H1 (cell line): ENCODE data around the gene SULF2. TPM values are rescaled to one million over a fixed set of nuclear protein-coding genes. Genes with fewer than 3 reads are reported as not detected.

Source experiments
- CTCF ChIA-PET: fragments of 300-600 bp; sonication (Branson Sonifier 250); formaldehyde crosslinking; loops from one replicate; lab custom pipeline; 2021; ENCODE audit not compliant: partially characterized antibody; lab: Charles Lee
- POLR2A ChIA-PET: fragments of 300-600 bp; sonication (Branson Sonifier 250); formaldehyde crosslinking; loops from one replicate; lab custom pipeline; 2021; ENCODE audit warnings: inconsistent platforms; ENCODE audit not compliant: partially characterized antibody; lab: Charles Lee
- DNase-seq, 2 experiments: peaks; one replicate each; pipeline versions ENCODE4 v3.0.0 to v3.0.0-alpha.2; 2010 to 2022; ENCODE audit warnings: low spot score in 2 of 2, low read depth in 1 of 2, mixed read lengths in 1 of 2
- FAIRE-seq: peaks from 2 replicates; lab custom pipeline; 2011; peaks lifted over from hg19 to GRCh38; lab: Jason Lieb, UNC
- H2AFZ ChIP-seq: 2 replicates; pipeline ENCODE4 v1.8.1; 2012; ENCODE audit warnings: low read length, inconsistent platforms
- H2AK5ac ChIP-seq: 2 replicates; pipeline ENCODE4 v1.6.1; 2013; ENCODE audit warnings: low read depth, low read length
- H2BK120ac ChIP-seq: replicated peaks from 2 replicates; pipeline ENCODE3; 2013; ENCODE audit warnings: low read depth, low read length, inconsistent platforms
- H2BK12ac ChIP-seq: 2 replicates; pipeline ENCODE4 v1.6.1; 2013; ENCODE audit warnings: low read depth, low read length
- H2BK15ac ChIP-seq: 2 replicates; pipeline ENCODE4 v1.6.1; 2013; ENCODE audit warnings: low read length
- H2BK20ac ChIP-seq: 2 replicates; pipeline ENCODE4 v1.6.1; 2013; ENCODE audit warnings: low read length
- H2BK5ac ChIP-seq: 2 replicates; pipeline ENCODE4 v1.6.1; 2013; ENCODE audit warnings: low read depth, low read length
- H3K14ac ChIP-seq: 2 replicates; pipeline ENCODE4 v1.6.1; 2013; ENCODE audit warnings: inconsistent platforms; ENCODE audit not compliant: insufficient read length
- H3K18ac ChIP-seq: 2 replicates; pipeline ENCODE4 v1.6.1; 2013; ENCODE audit warnings: low read length; ENCODE audit errors: extremely low read depth
- H3K23ac ChIP-seq: 2 replicates; pipeline ENCODE4 v1.6.1; 2013; ENCODE audit warnings: inconsistent platforms; ENCODE audit not compliant: insufficient read length
- H3K23me2 ChIP-seq: 2 replicates; pipeline ENCODE4 v1.6.1; 2013; ENCODE audit warnings: low read depth, low read length
- H3K27ac ChIP-seq: 2 replicates; pipeline ENCODE4 v1.6.1; 2011; ENCODE audit warnings: low read depth, low read length, inconsistent platforms
- H3K27me3 ChIP-seq, 4 experiments: replicated peaks in 1 of 4; 1 replicate in 1 of 4; 2 replicates in 3 of 4; pipeline versions ENCODE4 v1.6.1 to v1.8.1; 2011 to 2013; ENCODE audit warnings: low read length in 3 of 4, mild to moderate bottlenecking in 3 of 4, inconsistent platforms in 2 of 4, mixed read lengths in 2 of 4, moderate library complexity in 1 of 4; ENCODE audit not compliant: control insufficient read depth in 3 of 4, insufficient read depth in 3 of 4; ENCODE audit errors: extremely low read depth in 1 of 4
- H3K36me3 ChIP-seq, 4 experiments: 2 replicates each; pipeline versions ENCODE4 v1.6.1 to v1.8.1; 2011 to 2013; ENCODE audit warnings: mild to moderate bottlenecking in 4 of 4, low read length in 3 of 4, moderate library complexity in 2 of 4, control low read depth in 1 of 4, inconsistent platforms in 1 of 4; ENCODE audit not compliant: insufficient read depth in 4 of 4, control insufficient read depth in 2 of 4
- H3K4ac ChIP-seq: replicated peaks from 2 replicates; pipeline ENCODE3; 2013; ENCODE audit warnings: low read length, low read depth, mixed read lengths, inconsistent platforms; ENCODE audit not compliant: insufficient read length
- H3K4me1 ChIP-seq, 4 experiments: replicated peaks in 1 of 4; 1 replicate in 1 of 4; 2 replicates in 3 of 4; pipeline versions ENCODE4 v1.6.1 to v1.8.1; 2011 to 2013; ENCODE audit warnings: low read length in 3 of 4, inconsistent platforms in 2 of 4, mixed read lengths in 1 of 4; ENCODE audit not compliant: insufficient read depth in 4 of 4, control insufficient read depth in 3 of 4
- H3K4me2 ChIP-seq, 2 experiments: 2 replicates each; pipeline versions ENCODE4 v1.6.1 to v1.8.1; 2011 to 2013; ENCODE audit warnings: low read depth in 2 of 2, low read length in 2 of 2, control low read depth in 1 of 2, inconsistent platforms in 1 of 2, mild to moderate bottlenecking in 1 of 2; ENCODE audit not compliant: insufficient read depth in 1 of 2
- H3K4me3 ChIP-seq, 4 experiments: fragments of 200-600, 300-600 bp in 1 of 4; sonication (generic), shearing (Covaris generic), sonication (Bioruptor Twin) in 1 of 4; 2 replicates each; pipeline versions ENCODE4 v1.5.1 to v1.8.1; 2011 to 2016; ENCODE audit warnings: low read length in 4 of 4, low read depth in 3 of 4, control low read depth in 2 of 4, inconsistent platforms in 2 of 4, mild to moderate bottlenecking in 2 of 4, mixed read lengths in 1 of 4, moderate library complexity in 1 of 4; ENCODE audit not compliant: insufficient read depth in 2 of 4; ENCODE audit errors: extremely low read depth in 1 of 4
- H3K56ac ChIP-seq: replicated peaks from 2 replicates; pipeline ENCODE3; 2013; ENCODE audit warnings: low read depth, mild to moderate bottlenecking, mixed read lengths, low read length, inconsistent platforms; ENCODE audit not compliant: insufficient read length
- H3K79me1 ChIP-seq: 2 replicates; pipeline ENCODE4 v1.6.1; 2013; ENCODE audit warnings: low read depth, low read length, control low read depth
- H3K79me2 ChIP-seq, 2 experiments: 2 replicates each; pipeline versions ENCODE4 v1.6.1 to v1.8.1; 2012 to 2013; ENCODE audit warnings: low read length in 2 of 2, mild to moderate bottlenecking in 2 of 2, inconsistent platforms in 1 of 2; ENCODE audit not compliant: insufficient read depth in 2 of 2, control insufficient read depth in 1 of 2
- H3K9ac ChIP-seq, 4 experiments: replicated peaks in 1 of 4; 1 replicate in 1 of 4; 2 replicates in 3 of 4; pipeline versions ENCODE4 v1.6.1 to v1.8.1; 2011 to 2013; ENCODE audit warnings: low read depth in 3 of 4, low read length in 3 of 4, control low read depth in 2 of 4, mild to moderate bottlenecking in 2 of 4, moderate library complexity in 2 of 4, inconsistent platforms in 1 of 4; ENCODE audit errors: extremely low read depth in 1 of 4
- H3K9me3 ChIP-seq, 2 experiments: 2 replicates each; pipeline versions ENCODE4 v1.6.1 to v1.8.1; 2012 to 2013; ENCODE audit warnings: mild to moderate bottlenecking in 2 of 2, moderate library complexity in 2 of 2, control low read depth in 1 of 2, inconsistent platforms in 1 of 2, low read depth in 1 of 2, low read length in 1 of 2, mixed read lengths in 1 of 2; ENCODE audit not compliant: insufficient read depth in 2 of 2
- H4K20me1 ChIP-seq, 2 experiments: replicated peaks in 1 of 2; 2 replicates each; pipeline versions ENCODE3 to v1.8.1; 2011 to 2013; ENCODE audit warnings: inconsistent platforms in 2 of 2, low read length in 2 of 2, mild to moderate bottlenecking in 1 of 2; ENCODE audit not compliant: insufficient read depth in 2 of 2, control insufficient read depth in 1 of 2
- H4K5ac ChIP-seq: 2 replicates; pipeline ENCODE4 v1.6.1; 2013; ENCODE audit warnings: low read length, low read depth, mixed read lengths, inconsistent platforms; ENCODE audit not compliant: insufficient read length
- H4K8ac ChIP-seq: 2 replicates; pipeline ENCODE4 v1.8.0; 2013; ENCODE audit warnings: mild to moderate bottlenecking, moderate library complexity, low read length, inconsistent platforms; ENCODE audit not compliant: insufficient read depth; ENCODE audit errors: extremely low read depth
- H4K91ac ChIP-seq: replicated peaks from 2 replicates; pipeline ENCODE3; 2013; ENCODE audit warnings: low read length, mixed read lengths, inconsistent platforms; ENCODE audit not compliant: insufficient read length
- ASH2L ChIP-seq: fragments of 200-600, 300-600 bp; sonication (generic); IDR thresholded peaks from one replicate; pipeline ENCODE4 v1.7.1; 2017; ENCODE audit warnings: low read length
- CREB1 ChIP-seq: IDR thresholded peaks from 2 replicates; pipeline ENCODE4 v1.6.1; 2012; ENCODE audit warnings: inconsistent platforms
- WGBS, 2 experiments: shearing (Covaris generic) in 1 of 2; methylation state at CpG; one replicate each; pipeline versions ENCODE4 v1.1.6 to v1.1.7; 2013 to 2015; ENCODE audit warnings: low lambda C conversion rate in 2 of 2, mixed read lengths in 2 of 2, inconsistent platforms in 1 of 2, low coverage in 1 of 2, missing lambda C conversion rate in 1 of 2; ENCODE audit not compliant: insufficient replicate concordance in 2 of 2, insufficient coverage in 1 of 2, insufficient read length in 1 of 2; ENCODE audit errors: extremely low coverage in 1 of 2, missing lambda C conversion rate in 1 of 2; 5-methylcytosine and 5-hydroxymethylcytosine counted together
- polyA plus RNA-seq, 7 experiments: library from polyadenylated mRNA; depleted of rRNA in 3 of 7; stranded (reverse) in 5 of 7; unstranded in 2 of 7; fragments of >200 nt in 5 of 7; fragments of 200-250 nt in 2 of 7; gene quantifications; 1 replicate in 5 of 7; 2 replicates in 1 of 7; 4 replicates in 1 of 7; pipeline versions ENCODE4 v1.2.1 to v1.2.3, GENCODE V29; 2011 to 2013; ENCODE audit warnings: missing spikeins in 2 of 7, mixed read lengths in 2 of 7
- total RNA-seq: library from RNA; stranded (reverse); fragmentation: NEBNext Ultra II Directional; extraction: Animal tissue kit (Norgen Biotek cat#: 25700); gene quantifications from 2 replicates; pipeline ENCODE4 v1.2.1, GENCODE V29; 2021
- TF ChIP-seq, protein P1 (sequence below): IDR thresholded peaks from 2 replicates; pipeline ENCODE4 v1.6.1; 2012; ENCODE audit warnings: inconsistent platforms

Gene SULF2
- total and polyA plus RNA-seq, 2 of the 8 experiments (the other 6 are each of a cell fraction or from before 2014, with no cell fraction given) = 15.7 to 28.2 TPM

DNA sequence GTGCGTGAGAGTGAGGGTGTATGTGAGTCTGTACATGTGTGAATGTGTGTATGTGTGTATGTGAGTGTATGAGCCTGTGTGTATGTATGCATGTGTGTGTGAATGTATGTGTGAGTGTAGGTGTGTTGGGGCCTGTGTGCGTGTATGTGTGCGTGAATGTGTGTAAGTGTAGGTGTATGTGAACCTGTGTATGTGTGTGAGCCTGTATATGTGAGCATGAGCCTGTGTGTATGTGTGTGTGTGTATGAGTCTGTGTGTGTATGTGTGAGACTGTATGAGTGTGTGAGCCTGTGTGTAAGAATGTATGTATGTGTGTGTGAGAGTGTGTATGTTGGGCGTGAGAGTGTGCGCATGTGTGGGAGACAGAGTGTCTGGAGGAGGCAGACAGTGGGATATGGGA lies 15.8 kb upstream of the SULF2 start:
- Histone ChIP-seq H4K20me1 (no peaks in the 10 kb centered on the region), H4K8ac (no peak overlapping the region; the same call in 1 of the 2 replicates), H2AFZ (no peak overlapping the region), H3K4ac (no peak overlapping the region), H3K36me3 (no peaks in the 10 kb centered on the region), H3K4me2 (no peak overlapping the region), H3K27ac (no peak overlapping the region), H3K23ac (no peak overlapping the region), H3K4me1 (peaks cover 0 to 9% (median 1%) of the 10 kb centered on the region in 4 experiments; a peak in 5 of 7 replicates), H2BK5ac (0 out of 2 replicates have a peak overlapping the region, but pooled peaks have one; percentile 71), H4K5ac (no peak overlapping the region), H3K23me2 (peaks cover 6% of the 10 kb centered on the region), H2AK5ac (peak overlapping the region; percentile 98), H2BK20ac (peak overlapping the region; percentile 29; the same call in 1 of the 2 replicates)
- FAIRE-seq (no peak), DNase-seq (no peak)
- POLR2A ChIA-PET = no interaction called here
- WGBS, 2 experiments = 91% methylated on average over 4 of the region's 5 CpGs; no CpG with 5 or more reads in 1 of the 2 experiments
- TF ChIP-seq ASH2L (no peak), CREB1 (no peak)
- TF ChIP-seq, protein P1, sequence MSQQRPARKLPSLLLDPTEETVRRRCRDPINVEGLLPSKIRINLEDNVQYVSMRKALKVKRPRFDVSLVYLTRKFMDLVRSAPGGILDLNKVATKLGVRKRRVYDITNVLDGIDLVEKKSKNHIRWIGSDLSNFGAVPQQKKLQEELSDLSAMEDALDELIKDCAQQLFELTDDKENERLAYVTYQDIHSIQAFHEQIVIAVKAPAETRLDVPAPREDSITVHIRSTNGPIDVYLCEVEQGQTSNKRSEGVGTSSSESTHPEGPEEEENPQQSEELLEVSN = no peak
- TF ChIP-seq, all 59 proteins: peak for 0
- Histone ChIP-seq H2BK12ac (peak overlapping the region; percentile 45), H3K79me1 (no peaks in the 10 kb centered on the region), H3K4me3 (no peak overlapping the region), H2BK120ac (no peak overlapping the region), H3K9ac (no peak overlapping the region), H3K18ac (no peak overlapping the region; the same call in 1 of the 2 replicates), H3K79me2 (no peaks in the 10 kb centered on the region), H3K27me3 (peaks cover 0 to 10% (median 0%) of the 10 kb centered on the region in 4 experiments; a peak in 2 of 7 replicates), H2BK15ac (peak overlapping the region; percentile 99), H4K91ac (peak overlapping the region; percentile 4), H3K9me3 (no peaks in the 10 kb centered on the region), H3K56ac (no peak overlapping the region), H3K14ac (no peak overlapping the region)
- CTCF ChIA-PET = interaction anchor here (1.1 to 1.7 kb wide), 2 partner anchors 15 to 124 kb away, joined by 4 to 8 read pairs; no protein-coding TSS in a partner anchor
